Ishikawa (cell line): ENCODE results near the gene FADS6.

ENCODE experiments used
- CEBPB ChIP-seq: IDR thresholded peaks from 2 replicates; pipeline ENCODE4 v1.6.1; 2012
- CREB1 ChIP-seq: IDR thresholded peaks from 2 replicates; pipeline ENCODE4 v1.6.1; 2012; ENCODE audit warnings: low read depth
- EGR1 ChIP-seq: IDR thresholded peaks from 2 replicates; pipeline ENCODE4 v1.6.1; 2012
- EP300 ChIP-seq: IDR thresholded peaks from 2 replicates; pipeline ENCODE4 v1.6.1; 2012; ENCODE audit warnings: borderline replicate concordance
- FOXM1 ChIP-seq: IDR thresholded peaks from 2 replicates; pipeline ENCODE4 v1.6.1; 2012; ENCODE audit warnings: low read depth, borderline replicate concordance
- MAX ChIP-seq: IDR thresholded peaks from 2 replicates; pipeline ENCODE4 v1.6.1; 2012
- NFIC ChIP-seq: IDR thresholded peaks from 2 replicates; pipeline ENCODE4 v1.6.1; 2012
- RAD21 ChIP-seq: IDR thresholded peaks from 2 replicates; pipeline ENCODE4 v1.6.1; 2012; ENCODE audit warnings: low read depth
- REST ChIP-seq: IDR thresholded peaks from 2 replicates; pipeline ENCODE4 v1.6.1; 2012; ENCODE audit warnings: low read depth, mild to moderate bottlenecking
- TAF1 ChIP-seq: IDR thresholded peaks from 2 replicates; pipeline ENCODE4 v1.6.1; 2012; ENCODE audit warnings: low read depth, mild to moderate bottlenecking
- TCF12 ChIP-seq: IDR thresholded peaks from 2 replicates; pipeline ENCODE4 v1.6.1; 2012; ENCODE audit warnings: low read depth
- TEAD4 ChIP-seq: IDR thresholded peaks from 2 replicates; pipeline ENCODE4 v1.6.1; 2012
- USF1 ChIP-seq: IDR thresholded peaks from 2 replicates; pipeline ENCODE4 v1.6.1; 2012
- YY1 ChIP-seq: IDR thresholded peaks from 2 replicates; pipeline ENCODE4 v1.6.1; 2012; ENCODE audit warnings: low read depth
- ZBTB7A ChIP-seq: IDR thresholded peaks from 2 replicates; pipeline ENCODE4 v1.6.1; 2012; ENCODE audit warnings: low read depth

The FADS6 gene

GRCh38 chr17:74859459-74860228, 33.8 kb downstream of the FADS6 start, which contains the start of gene GRIN2C:
GRIN2C (minus strand) TSS chr17:74859885; CDS start chr17:74855092, 4,793 bp downstream.
- TF ChIP-seq REST = no peak
- no peak for TF ChIP-seq EGR1
- TF ChIP-seq RAD21 = peak; percentile 23; the same call in 1 of the 2 replicates

GRCh38 chr17:74858672-74859458, 34.6 kb downstream of the FADS6 start:
- no peak for TF ChIP-seq NFIC
- no peak for TF ChIP-seq USF1
- no peak for TF ChIP-seq EGR1
- no peak for TF ChIP-seq EP300
- no peak for TF ChIP-seq RAD21
- no peak for TF ChIP-seq FOXM1
- TF ChIP-seq YY1 = no peak
- no peak for TF ChIP-seq CEBPB
- TF ChIP-seq TEAD4 = no peak
- TF ChIP-seq CREB1 = no peak
- TF ChIP-seq TAF1 = no peak
- TF ChIP-seq MAX = no peak
- no peak for TF ChIP-seq REST
- TF ChIP-seq ZBTB7A = no peak
- TF ChIP-seq TCF12 = no peak

GRCh38 chr17:74857191-74857590, 36.2 kb downstream of the FADS6 start:
- no peak for TF ChIP-seq USF1
- no peak for TF ChIP-seq YY1
- TF ChIP-seq REST = no peak
- no peak for TF ChIP-seq EGR1
- no peak for TF ChIP-seq TAF1
- no peak for TF ChIP-seq ZBTB7A
- no peak for TF ChIP-seq CEBPB
- TF ChIP-seq TCF12 = no peak
- no peak for TF ChIP-seq TEAD4
- no peak for TF ChIP-seq NFIC
- TF ChIP-seq CREB1 = no peak
- TF ChIP-seq FOXM1 = no peak
- no peak for TF ChIP-seq MAX
- no peak for TF ChIP-seq RAD21
- no peak for TF ChIP-seq EP300

- no peak for TF ChIP-seq NFIC
- TF ChIP-seq CEBPB = no peak
- TF ChIP-seq TEAD4 = no peak
- TF ChIP-seq REST = no peak
- no peak for TF ChIP-seq ZBTB7A
- TF ChIP-seq EP300 = no peak
- no peak for TF ChIP-seq FOXM1
- no peak for TF ChIP-seq TCF12
- no peak for TF ChIP-seq YY1
- no peak for TF ChIP-seq TAF1
- TF ChIP-seq RAD21 = no peak
- no peak for TF ChIP-seq MAX
- no peak for TF ChIP-seq USF1
- TF ChIP-seq EGR1 = no peak
- no peak for TF ChIP-seq CREB1
Observed at GRCh38 chr17:74856112-74856511, 37.3 kb downstream of the FADS6 start.
